Fibroblast of lung (primary cell): ENCODE measurements around the gene MXD1. TPM values are rescaled to one million over a fixed set of nuclear protein-coding genes. Genes with fewer than 3 reads are reported as not detected.
A peak's percentile ranks its signal among the peaks of the same experiment; 100 is the strongest.

Source experiments
- DNase-seq, 2 donors: peaks; one replicate each; pipeline versions ENCODE4 v3.0.0 to v3.0.0-alpha.2; 2010; ENCODE audit warnings: low read depth in 2 of 2
- H2AFZ ChIP-seq: 2 replicates; pipeline ENCODE4 v1.5.1; 2012; ENCODE audit warnings: low read length, control low read depth, inconsistent platforms
- H3K27ac ChIP-seq: 2 replicates; pipeline ENCODE4 v1.5.1; 2011; ENCODE audit warnings: low read length, control low read depth; ENCODE audit not compliant: insufficient read depth
- H3K27me3 ChIP-seq: 2 replicates; pipeline ENCODE4 v1.5.1; 2011; ENCODE audit warnings: mild to moderate bottlenecking, low read length; ENCODE audit not compliant: control insufficient read depth, insufficient read depth
- H3K36me3 ChIP-seq: 2 replicates; pipeline ENCODE4 v1.5.1; 2011; ENCODE audit warnings: low read length; ENCODE audit not compliant: control insufficient read depth, insufficient read depth
- H3K4me1 ChIP-seq: 2 replicates; pipeline ENCODE4 v1.5.1; 2011; ENCODE audit warnings: low read length; ENCODE audit not compliant: control insufficient read depth, insufficient read depth; ENCODE audit errors: extremely low read depth
- H3K4me2 ChIP-seq: 2 replicates; pipeline ENCODE4 v1.5.1; 2011; ENCODE audit warnings: low read length, control low read depth; ENCODE audit not compliant: insufficient read depth; ENCODE audit errors: extremely low read depth
- H3K4me3 ChIP-seq, 4 experiments: fragments of 200-600 bp in 1 of 4; sonication (generic) in 1 of 4; replicated peaks in 1 of 4; 2 replicates each; pipeline ENCODE4 v1.5.1; 2011 to 2016; ENCODE audit warnings: low read length in 4 of 4, low read depth in 3 of 4, mild to moderate bottlenecking in 3 of 4, control low read depth in 2 of 4, inconsistent platforms in 1 of 4, mixed read lengths in 1 of 4; ENCODE audit not compliant: insufficient read depth in 1 of 4; ENCODE audit errors: control extremely low read depth in 1 of 4
- H3K79me2 ChIP-seq: 2 replicates; pipeline ENCODE4 v1.5.1; 2012; ENCODE audit warnings: mild to moderate bottlenecking, low read length, inconsistent platforms; ENCODE audit not compliant: control insufficient read depth, insufficient read depth
- H3K9ac ChIP-seq: 2 replicates; pipeline ENCODE4 v1.5.1; 2011; ENCODE audit warnings: mild to moderate bottlenecking, low read length, control low read depth; ENCODE audit not compliant: insufficient read depth
- H3K9me3 ChIP-seq: 2 replicates; pipeline ENCODE4 v1.5.1; 2012; ENCODE audit warnings: low read depth, low read length; ENCODE audit not compliant: control insufficient read depth, insufficient read depth
- H4K20me1 ChIP-seq: 2 replicates; pipeline ENCODE4 v1.5.1; 2011; ENCODE audit warnings: low read length; ENCODE audit not compliant: control insufficient read depth, insufficient read depth; ENCODE audit errors: extremely low read depth
- EZH2 ChIP-seq: IDR thresholded peaks from 2 replicates; pipeline ENCODE4 v1.5.1; 2012; ENCODE audit warnings: low read length, control low read depth, mild to moderate bottlenecking; ENCODE audit errors: missing control alignments
- polyA plus RNA-seq, 2 donors: library from polyadenylated mRNA; depleted of rRNA in 1 of 2; stranded (reverse) in 1 of 2; unstranded in 1 of 2; fragments of >200 nt; gene quantifications; 2 replicates each; pipeline ENCODE4 v1.2.1, GENCODE V29; 2011 to 2012; ENCODE audit warnings: missing spikeins in 1 of 2
- total RNA-seq: library from RNA; depleted of rRNA; stranded (reverse); fragments of >200 nt; gene quantifications from 2 replicates; pipeline ENCODE4 v1.2.1, GENCODE V29; 2014
- TF ChIP-seq, protein P1 (sequence below), 2 donors: IDR thresholded peaks in 1 of 2; conservative IDR thresholded peaks in 1 of 2; 1 replicate in 1 of 2; 2 replicates in 1 of 2; pipeline ENCODE4 v1.5.1; 2011 to 2012; ENCODE audit warnings: low read length in 2 of 2, control low read depth in 1 of 2, inconsistent platforms in 1 of 2, low read depth in 1 of 2, mild to moderate bottlenecking in 1 of 2

Gene MXD1
- total and polyA plus RNA-seq, 2 donors (not counting 1 experiment from before 2014, with no cell fraction given) = 5.4 to 8.4 TPM

DNA sequence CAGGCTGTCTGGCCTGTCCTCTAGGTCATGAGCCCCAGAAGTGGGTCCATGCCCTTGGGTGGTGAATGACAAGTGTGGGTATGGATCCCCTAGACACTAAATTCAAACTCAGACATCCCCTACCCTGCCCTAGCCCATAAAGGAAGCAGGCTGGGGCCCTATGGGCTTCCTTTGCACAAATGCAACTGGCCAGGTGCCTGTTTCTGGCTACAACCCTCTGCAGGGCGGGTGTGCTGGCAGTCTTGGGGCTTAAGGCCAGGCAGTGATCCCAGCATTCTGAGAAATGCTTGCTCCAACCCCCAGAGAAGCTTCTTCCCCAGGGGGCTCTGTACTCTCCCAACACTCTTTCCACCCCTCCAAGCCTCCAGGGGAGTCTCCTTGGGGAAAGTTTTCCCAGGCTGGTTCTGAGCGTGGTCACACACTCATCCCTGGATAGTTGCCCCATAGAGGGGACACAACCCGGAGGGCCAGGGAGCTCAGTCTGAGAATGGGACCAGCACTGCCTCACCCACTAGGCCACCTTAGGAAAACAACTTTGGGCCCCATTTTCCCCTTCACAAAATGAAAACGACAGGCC lies 63.1 kb downstream of the MXD1 start:
- no peak overlapping the region for H3K9ac ChIP-seq

DNA sequence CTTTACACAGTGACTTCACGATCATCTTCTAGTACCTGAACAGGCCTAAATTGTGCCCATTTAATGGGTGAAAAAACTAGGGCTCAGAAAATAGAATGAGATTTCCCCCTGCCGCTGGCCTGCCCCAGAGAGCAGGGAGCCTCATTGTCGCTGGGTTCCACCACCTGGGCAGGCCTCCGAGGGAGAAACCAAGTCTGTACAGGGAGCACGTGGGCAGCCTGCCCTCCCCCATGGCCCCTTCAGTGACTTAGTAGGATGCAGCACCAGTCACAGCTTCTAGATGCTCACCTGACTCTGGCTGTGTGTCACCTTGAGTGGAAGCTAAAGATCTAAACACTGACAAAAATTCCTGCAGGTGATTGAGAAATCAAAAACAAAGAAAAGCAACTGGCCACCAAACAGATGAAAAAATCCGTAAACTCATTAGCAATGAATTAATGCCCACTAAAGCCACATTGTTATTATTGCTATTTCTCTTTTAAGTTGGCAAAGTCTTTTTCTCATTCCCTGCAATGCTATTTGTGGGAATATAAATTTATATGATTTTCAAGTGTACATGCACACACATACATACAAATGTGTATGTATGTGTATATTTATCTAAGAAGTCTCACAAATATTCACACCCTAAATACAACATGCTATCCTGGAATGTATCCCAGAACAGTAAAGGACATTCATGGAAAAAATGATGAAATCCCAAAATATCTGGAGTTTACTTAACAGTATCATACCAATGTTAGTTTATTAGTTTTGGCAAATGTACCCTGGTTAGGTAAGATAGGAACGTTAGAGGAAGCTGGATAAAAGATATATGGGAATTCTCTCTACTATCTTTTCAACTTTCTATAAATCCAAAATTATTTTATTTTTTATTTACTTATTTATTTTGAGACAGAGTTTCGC lies 65.2 kb downstream of the MXD1 start:
- no peaks in the 10 kb centered on the region for H3K79me2 ChIP-seq
- no peaks in the 10 kb centered on the region for H3K27me3 ChIP-seq
- no peak overlapping the region for H2AFZ ChIP-seq
- no peaks in the 10 kb centered on the region for H3K4me1 ChIP-seq
- no peak overlapping the region for H3K27ac ChIP-seq
- H3K9me3 ChIP-seq = no peaks in the 10 kb centered on the region
- H3K4me3 ChIP-seq = no peak overlapping the region
- no peak overlapping the region for H3K9ac ChIP-seq
- H3K4me2 ChIP-seq = no peak overlapping the region
- peak; percentile 45 to 67 for DNase-seq
- no peaks in the 10 kb centered on the region for H3K36me3 ChIP-seq
- TF ChIP-seq, protein P1, sequence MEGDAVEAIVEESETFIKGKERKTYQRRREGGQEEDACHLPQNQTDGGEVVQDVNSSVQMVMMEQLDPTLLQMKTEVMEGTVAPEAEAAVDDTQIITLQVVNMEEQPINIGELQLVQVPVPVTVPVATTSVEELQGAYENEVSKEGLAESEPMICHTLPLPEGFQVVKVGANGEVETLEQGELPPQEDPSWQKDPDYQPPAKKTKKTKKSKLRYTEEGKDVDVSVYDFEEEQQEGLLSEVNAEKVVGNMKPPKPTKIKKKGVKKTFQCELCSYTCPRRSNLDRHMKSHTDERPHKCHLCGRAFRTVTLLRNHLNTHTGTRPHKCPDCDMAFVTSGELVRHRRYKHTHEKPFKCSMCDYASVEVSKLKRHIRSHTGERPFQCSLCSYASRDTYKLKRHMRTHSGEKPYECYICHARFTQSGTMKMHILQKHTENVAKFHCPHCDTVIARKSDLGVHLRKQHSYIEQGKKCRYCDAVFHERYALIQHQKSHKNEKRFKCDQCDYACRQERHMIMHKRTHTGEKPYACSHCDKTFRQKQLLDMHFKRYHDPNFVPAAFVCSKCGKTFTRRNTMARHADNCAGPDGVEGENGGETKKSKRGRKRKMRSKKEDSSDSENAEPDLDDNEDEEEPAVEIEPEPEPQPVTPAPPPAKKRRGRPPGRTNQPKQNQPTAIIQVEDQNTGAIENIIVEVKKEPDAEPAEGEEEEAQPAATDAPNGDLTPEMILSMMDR (conservative IDR thresholded peaks at IDR 0.05 in 1 of 2, IDR thresholded peaks at IDR 0.05 in 1 of 2; ENCODE audit: low read depth in 1 of 2, low read length in 2 of 2) = no peak
- TF ChIP-seq EZH2 = no peak
- no peaks in the 10 kb centered on the region for H4K20me1 ChIP-seq

More for the DNA sequence above, 63.1 kb downstream of the MXD1 start:
- H3K79me2 ChIP-seq = no peaks in the 10 kb centered on the region
- no peak overlapping the region for H3K27ac ChIP-seq
- H2AFZ ChIP-seq = no peak overlapping the region
- H3K36me3 ChIP-seq = no peaks in the 10 kb centered on the region
- no peaks in the 10 kb centered on the region for H4K20me1 ChIP-seq
- no peak overlapping the region for H3K4me3 ChIP-seq
- no peak overlapping the region for H3K4me2 ChIP-seq
- DNase-seq = no peak
- no peak for TF ChIP-seq EZH2
- TF ChIP-seq, protein P1 (conservative IDR thresholded peaks at IDR 0.05 in 1 of 2, IDR thresholded peaks at IDR 0.05 in 1 of 2; ENCODE audit: low read depth in 1 of 2, low read length in 2 of 2) = no peak
- no peaks in the 10 kb centered on the region for H3K27me3 ChIP-seq
- no peaks in the 10 kb centered on the region for H3K4me1 ChIP-seq
- H3K9me3 ChIP-seq = no peaks in the 10 kb centered on the region

DNA sequence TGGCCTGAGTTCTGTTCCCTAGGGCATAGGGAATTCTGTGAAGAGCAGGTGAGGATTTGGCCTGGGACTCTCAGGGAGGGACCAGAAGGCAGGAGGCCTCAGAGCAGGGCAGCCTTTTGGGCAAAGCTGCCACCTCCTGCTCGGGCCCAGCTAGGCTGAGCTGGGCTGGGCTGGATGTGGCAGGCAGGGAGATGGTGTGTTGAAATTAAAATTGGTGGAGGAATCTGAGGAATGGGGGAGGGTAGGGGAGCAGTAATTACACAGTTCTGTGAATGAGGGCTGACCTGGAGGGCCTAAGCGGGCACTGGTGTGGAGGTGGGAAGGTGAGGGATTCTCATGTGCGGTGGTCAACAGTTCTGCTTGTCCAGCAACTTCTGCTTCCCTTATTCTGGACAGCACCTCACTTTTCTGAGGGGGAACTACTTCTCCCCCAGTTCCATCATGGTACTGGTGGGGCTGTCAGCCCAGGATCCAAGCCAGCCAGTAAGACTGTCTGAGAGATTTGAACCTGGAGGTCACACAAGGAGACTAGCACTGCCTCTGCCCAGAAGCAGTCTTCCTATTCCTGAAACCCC lies 68.6 kb downstream of the MXD1 start:
- no peak for TF ChIP-seq EZH2
- TF ChIP-seq, protein P1 (conservative IDR thresholded peaks at IDR 0.05 in 1 of 2, IDR thresholded peaks at IDR 0.05 in 1 of 2; ENCODE audit: low read depth in 1 of 2, low read length in 2 of 2) = no peak
- DNase-seq = no peak

More for the DNA sequence above, 68.6 kb downstream of the MXD1 start:
- Histone ChIP-seq H3K9me3 (no peaks in the 10 kb centered on the region), H3K36me3 (no peaks in the 10 kb centered on the region), H3K27me3 (no peaks in the 10 kb centered on the region), H3K4me1 (no peaks in the 10 kb centered on the region), H3K79me2 (no peaks in the 10 kb centered on the region), H3K4me3 (no peak overlapping the region), H3K9ac (no peak overlapping the region), H2AFZ (no peak overlapping the region), H4K20me1 (no peaks in the 10 kb centered on the region), H3K27ac (no peak overlapping the region), H3K4me2 (no peak overlapping the region)
